ENCODE results near the gene SUSD4. TPM values are rescaled to one million over a fixed set of nuclear protein-coding genes. Genes with fewer than 3 reads are reported as not detected.
A peak's percentile ranks its signal among the peaks of the same experiment; 100 is the strongest.

Gene SUSD4
- total RNA-seq, 6 donors from 2014 or later, result 0.55 to 3.8 (median 2.9) TPM; not detected in 1

- DNase-seq (no peak), ATAC-seq (ENCODE audit: low FRiP score in 2 of 2) (no peak)
- Histone ChIP-seq H3K9me3 (no peaks in the 10 kb centered on the region), H3K36me3 (no peaks in the 10 kb centered on the region), H3K4me3 (no peak overlapping the region), H3K27me3 (no peaks in the 10 kb centered on the region), H3K4me1 (no peaks in the 10 kb centered on the region), H3K27ac (no peak overlapping the region)
- 89 to 91% methylated on average over 7 of the region's 7 CpGs for WGBS, 2 donors
- TF ChIP-seq EP300 (IDR thresholded peaks at IDR 0.05), result no peak
- TF ChIP-seq POLR2A (IDR thresholded peaks at IDR 0.05), result no peak
- TF ChIP-seq POLR2AphosphoS5 (IDR thresholded peaks at IDR 0.05), result no peak
- TF ChIP-seq, protein P1, sequence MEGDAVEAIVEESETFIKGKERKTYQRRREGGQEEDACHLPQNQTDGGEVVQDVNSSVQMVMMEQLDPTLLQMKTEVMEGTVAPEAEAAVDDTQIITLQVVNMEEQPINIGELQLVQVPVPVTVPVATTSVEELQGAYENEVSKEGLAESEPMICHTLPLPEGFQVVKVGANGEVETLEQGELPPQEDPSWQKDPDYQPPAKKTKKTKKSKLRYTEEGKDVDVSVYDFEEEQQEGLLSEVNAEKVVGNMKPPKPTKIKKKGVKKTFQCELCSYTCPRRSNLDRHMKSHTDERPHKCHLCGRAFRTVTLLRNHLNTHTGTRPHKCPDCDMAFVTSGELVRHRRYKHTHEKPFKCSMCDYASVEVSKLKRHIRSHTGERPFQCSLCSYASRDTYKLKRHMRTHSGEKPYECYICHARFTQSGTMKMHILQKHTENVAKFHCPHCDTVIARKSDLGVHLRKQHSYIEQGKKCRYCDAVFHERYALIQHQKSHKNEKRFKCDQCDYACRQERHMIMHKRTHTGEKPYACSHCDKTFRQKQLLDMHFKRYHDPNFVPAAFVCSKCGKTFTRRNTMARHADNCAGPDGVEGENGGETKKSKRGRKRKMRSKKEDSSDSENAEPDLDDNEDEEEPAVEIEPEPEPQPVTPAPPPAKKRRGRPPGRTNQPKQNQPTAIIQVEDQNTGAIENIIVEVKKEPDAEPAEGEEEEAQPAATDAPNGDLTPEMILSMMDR (IDR thresholded peaks at IDR 0.05), result no peak
These were observed 118.0 kb downstream of the SUSD4 start for GRCh38 chr1:223245983-223246382.

DNA sequence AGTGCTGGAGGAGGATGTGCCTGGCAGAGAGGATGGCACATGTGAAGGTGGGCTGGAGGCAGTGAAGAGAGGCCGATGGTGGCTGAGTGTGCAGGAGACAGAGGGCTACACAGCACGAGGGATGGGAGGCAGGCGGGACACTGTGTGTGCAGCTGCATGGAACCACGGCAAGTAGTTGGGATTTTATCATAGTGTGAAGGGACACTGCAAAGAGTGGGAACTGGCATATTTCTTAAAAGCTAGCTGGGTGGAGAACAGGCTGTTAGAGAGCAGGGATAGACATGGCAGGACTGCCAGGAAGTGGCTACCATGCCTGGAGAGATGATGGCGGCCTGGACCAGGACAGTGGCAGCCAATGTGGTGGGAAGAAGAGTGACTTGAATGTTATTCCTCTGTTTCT, 118.6 kb downstream of the SUSD4 start:
- 89 to 95% methylated on average over 5 of the region's 5 CpGs for WGBS, 2 donors
- no peak for DNase-seq

DNA sequence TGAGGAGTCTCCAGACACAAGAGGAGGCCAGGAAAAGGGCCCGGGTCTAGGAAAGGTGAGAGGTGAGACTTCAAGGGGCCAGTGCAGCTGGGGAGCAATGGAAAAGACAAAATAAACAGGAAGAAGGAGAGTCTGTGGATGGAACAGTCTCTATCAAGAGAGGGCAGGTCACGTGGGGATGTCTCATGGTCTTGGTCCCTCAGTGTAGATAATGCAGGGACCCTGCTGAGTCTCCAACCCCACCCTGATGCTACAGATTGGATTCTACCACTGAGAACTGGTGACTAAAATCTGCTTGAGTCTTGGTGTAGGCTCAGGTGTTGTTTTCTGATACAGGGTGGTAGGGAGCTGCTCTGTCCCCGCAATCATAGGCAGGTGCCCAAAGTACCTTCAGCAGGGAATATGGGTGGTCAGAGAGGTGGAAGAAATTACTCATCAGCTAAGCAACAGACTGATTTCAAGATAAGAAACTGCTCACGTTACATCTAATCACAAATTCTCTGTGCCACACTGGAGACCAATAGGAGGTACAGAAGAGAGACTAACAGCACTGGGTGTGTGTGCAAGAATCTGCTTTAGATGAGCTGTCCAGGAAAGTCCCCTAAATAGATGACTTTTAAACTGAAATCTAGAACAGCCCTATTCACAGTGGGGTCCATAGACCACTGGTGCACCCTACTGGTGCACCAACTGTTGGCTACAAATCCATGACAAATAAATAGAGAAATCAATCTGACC, 119.4 kb downstream of the SUSD4 start:
- Histone ChIP-seq H3K36me3 (no peaks in the 10 kb centered on the region), H3K9me3 (no peaks in the 10 kb centered on the region), H3K27ac (no peak overlapping the region), H3K4me1 (no peaks in the 10 kb centered on the region), H3K4me3 (no peak overlapping the region), H3K27me3 (no peaks in the 10 kb centered on the region)
- DNase-seq (no peak), ATAC-seq (ENCODE audit: low FRiP score in 2 of 2) (no peak)
- WGBS, 2 donors, result 61 to 70% methylated on average over 4 of the region's 4 CpGs
- TF ChIP-seq, protein P1 (IDR thresholded peaks at IDR 0.05), result peak in 2 of 6 experiments; percentile 26
- TF ChIP-seq POLR2A (IDR thresholded peaks at IDR 0.05), result no peak

More for the DNA sequence above, 118.6 kb downstream of the SUSD4 start:
- TF ChIP-seq POLR2AphosphoS5 (IDR thresholded peaks at IDR 0.05), result no peak
- TF ChIP-seq EP300 (IDR thresholded peaks at IDR 0.05), result no peak
- TF ChIP-seq POLR2A (IDR thresholded peaks at IDR 0.05), result no peak
- TF ChIP-seq, protein P1 (IDR thresholded peaks at IDR 0.05), result no peak
- Histone ChIP-seq H3K36me3 (no peaks in the 10 kb centered on the region), H3K9me3 (no peaks in the 10 kb centered on the region), H3K27me3 (no peaks in the 10 kb centered on the region), H3K4me3 (no peak overlapping the region), H3K4me1 (no peaks in the 10 kb centered on the region), H3K27ac (no peak overlapping the region)
- no peak for ATAC-seq (ENCODE audit: low FRiP score in 2 of 2)

- no peak for DNase-seq
These were observed 120.4 kb downstream of the SUSD4 start for GRCh38 chr1:223243441-223244050.

More at GRCh38 chr1:223243441-223244050, 120.4 kb downstream of the SUSD4 start:
- Histone ChIP-seq H3K36me3 (no peaks in the 10 kb centered on the region), H3K27ac (no peak overlapping the region), H3K4me3 (no peak overlapping the region), H3K27me3 (no peaks in the 10 kb centered on the region), H3K4me1 (no peaks in the 10 kb centered on the region), H3K9me3 (no peaks in the 10 kb centered on the region)
- WGBS, 2 donors, result 73 to 78% methylated on average over 6 of the region's 6 CpGs
- TF ChIP-seq POLR2AphosphoS5 (IDR thresholded peaks at IDR 0.05) (no peak), EP300 (IDR thresholded peaks at IDR 0.05) (no peak), POLR2A (IDR thresholded peaks at IDR 0.05) (no peak)
- TF ChIP-seq, protein P1 (IDR thresholded peaks at IDR 0.05), result no peak
- ATAC-seq (ENCODE audit: low FRiP score in 2 of 2), result no peak

Data from upper lobe of left lung (tissue), 6 donors.